Muscle of back (tissue), 11 donors: ENCODE data around the gene GPS2. TPM values are rescaled to one million over a fixed set of nuclear protein-coding genes. Genes with fewer than 3 reads are reported as not detected.

Experiments used
- DNase-seq, 3 donors: peaks; one replicate each; pipeline versions ENCODE4 v3.0.0 to v3.0.0-alpha.2; 2013
- polyA plus RNA-seq, 10 donors: library from polyadenylated mRNA; unstranded; fragments of 120-200 nt; gene quantifications; one replicate each; pipeline ENCODE4 v1.2.1, GENCODE V29; 2013; ENCODE audit not compliant: insufficient read length in 10 of 10

The GPS2 gene
- polyA plus RNA-seq, 10 donors = 49.3 to 70.2 (median 58.7) TPM

- no peak for DNase-seq
These were observed 7.5 kb upstream of the GPS2 start for GRCh38 chr17:7322520-7323194.

GRCh38 chr17:7321466-7321865 is 6.3 kb upstream of the GPS2 start:
- no peak for DNase-seq

GRCh38 chr17:7318121-7318860 is 3.1 kb upstream of the GPS2 start:
- DNase-seq = no peak

GRCh38 chr17:7317161-7317803 is 2.1 kb upstream of the GPS2 start:
- DNase-seq = no peak

GRCh38 chr17:7315570-7316235 is 543 bp upstream of the GPS2 start:
- DNase-seq = no peak

GRCh38 chr17:7313890-7314718 is 1.1 kb downstream of the GPS2 start:
- DNase-seq = no peak

- no peak for DNase-seq
These were observed 1.9 kb downstream of the GPS2 start for GRCh38 chr17:7313088-7313889.

- DNase-seq = no peak
These were observed 2.6 kb downstream of the GPS2 start for GRCh38 chr17:7312432-7313087.

GRCh38 chr17:7311110-7311705 is 4.0 kb downstream of the GPS2 start:
- no peak for DNase-seq

GRCh38 chr17:7309628-7310027 is 5.5 kb downstream of the GPS2 start:
- no peak for DNase-seq

- DNase-seq = peak; percentile 70 to 89 (median 78)
These were observed 6.3 kb downstream of the GPS2 start for GRCh38 chr17:7308625-7309433.

- DNase-seq = peak in 1 of 3 donors; percentile 59
These were observed 7.2 kb downstream of the GPS2 start for GRCh38 chr17:7307686-7308624.

GRCh38 chr17:7306911-7307685 is 8.1 kb downstream of the GPS2 start, which contains the start of gene EIF5A:
Gene EIF5A, plus strand, starts transcription at chr17:7307628. Its CDS starts 2,008 bp downstream, at chr17:7309636.
- peak; percentile 100 for DNase-seq

GRCh38 chr17:7304179-7304578 is 11.0 kb downstream of the GPS2 start:
- no peak for DNase-seq

GRCh38 chr17:7296189-7296861 is 18.8 kb downstream of the GPS2 start:
- DNase-seq = peak; percentile 74 to 91 (median 81)
